ENCODE results near the gene TCF4.

- TF ChIP-seq CTCF (IDR thresholded peaks at IDR 0.05): no peak
- no peak for TF ChIP-seq POLR2A (IDR thresholded peaks at IDR 0.05)
Observed at GRCh38 chr18:55287149-55287806, 300.7 kb downstream of the TCF4 start.
